ENCODE measurements around the gene RBMX2. TPM values are rescaled to one million over a fixed set of nuclear protein-coding genes. Genes with fewer than 3 reads are reported as not detected.
"Not testable (repeated sequence)": the region's sequence is repeated elsewhere in the genome, so short reads cannot be mapped to it uniquely, and the experiment has no call there.

RBMX2 gene
- polyA plus RNA-seq, 2 of the 4 experiments (the other 2 are of a cell fraction): 31.0 to 34.5 TPM

DNA sequence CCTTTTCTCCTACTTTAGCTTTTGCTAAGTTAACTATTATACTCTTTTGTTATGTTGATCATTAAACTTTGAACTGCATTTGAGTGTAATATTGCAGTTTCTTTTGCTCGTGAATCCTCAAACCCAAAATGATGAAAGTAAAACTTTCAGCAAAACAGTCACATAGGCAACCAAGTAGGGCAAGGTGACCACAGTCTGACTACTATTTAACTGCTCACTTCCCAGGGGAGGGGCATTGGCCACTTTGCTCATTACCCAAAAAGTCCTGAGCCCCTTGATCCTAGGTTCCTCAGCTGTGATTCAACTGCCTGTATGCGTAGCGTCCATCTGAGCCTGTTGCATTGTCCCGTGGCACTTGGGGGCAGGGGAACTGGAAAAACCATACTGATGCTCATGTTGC is 17.0 kb downstream of the RBMX2 start:
- Histone ChIP-seq H3K4me1 (no peaks in the 10 kb centered on the region), H3K9me3 (no peaks in the 10 kb centered on the region), H3K27ac (no peak overlapping the region), H3K4me2 (no peak overlapping the region), H3K4me3 (no peak overlapping the region)
- no peak for FAIRE-seq
- DNase-seq (ENCODE audit: low read depth in 1 of 2, low spot score in 1 of 2): no peak
- no peak for ATAC-seq
- TF ChIP-seq NR3C1 (IDR thresholded peaks at IDR 0.05) (no peak), TP53 (CRISPR knock-in tag; IDR thresholded peaks at IDR 0.05) (no peak)
- TF ChIP-seq, protein P1, sequence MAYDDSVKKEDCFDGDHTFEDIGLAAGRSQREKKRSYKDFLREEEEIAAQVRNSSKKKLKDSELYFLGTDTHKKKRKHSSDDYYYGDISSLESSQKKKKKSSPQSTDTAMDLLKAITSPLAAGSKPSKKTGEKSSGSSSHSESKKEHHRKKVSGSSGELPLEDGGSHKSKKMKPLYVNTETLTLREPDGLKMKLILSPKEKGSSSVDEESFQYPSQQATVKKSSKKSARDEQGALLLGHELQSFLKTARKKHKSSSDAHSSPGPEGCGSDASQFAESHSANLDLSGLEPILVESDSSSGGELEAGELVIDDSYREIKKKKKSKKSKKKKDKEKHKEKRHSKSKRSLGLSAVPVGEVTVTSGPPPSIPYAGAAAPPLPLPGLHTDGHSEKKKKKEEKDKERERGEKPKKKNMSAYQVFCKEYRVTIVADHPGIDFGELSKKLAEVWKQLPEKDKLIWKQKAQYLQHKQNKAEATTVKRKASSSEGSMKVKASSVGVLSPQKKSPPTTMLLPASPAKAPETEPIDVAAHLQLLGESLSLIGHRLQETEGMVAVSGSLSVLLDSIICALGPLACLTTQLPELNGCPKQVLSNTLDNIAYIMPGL (CRISPR knock-in tag; IDR thresholded peaks at IDR 0.05; ENCODE audit: borderline replicate concordance): no peak
- POLR2A ChIA-PET: no interaction called here
- WGBS (ENCODE audit: missing lambda C conversion rate): 80% methylated on average over 4 of the region's 4 CpGs
- CTCF ChIA-PET: interaction anchor here (0.6 kb wide), 1 partner anchor 121 kb away, joined by 5 read pairs; no protein-coding TSS in a partner anchor

DNA sequence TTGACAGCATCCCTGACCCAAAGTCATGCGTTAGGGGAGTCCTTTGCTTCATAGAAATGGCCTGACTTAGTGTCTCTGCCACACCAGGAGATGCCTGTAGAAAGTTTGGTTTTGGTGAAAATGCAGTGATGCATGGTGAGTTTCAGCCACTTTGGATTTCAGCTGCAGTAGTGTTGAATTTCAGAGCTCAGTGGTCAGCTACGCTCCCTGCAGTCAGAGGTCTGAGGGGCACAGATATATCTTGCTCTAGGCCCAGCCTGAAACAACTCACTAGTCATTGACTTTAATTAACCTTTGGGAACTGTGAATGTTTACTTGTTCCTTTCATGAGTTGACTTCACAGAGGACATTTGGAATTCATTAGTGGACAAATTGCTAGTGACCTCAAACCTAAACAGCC is 17.5 kb downstream of the RBMX2 start:
- H3K4me1 ChIP-seq: no peaks in the 10 kb centered on the region
- ChIA-PET POLR2A (no interaction called here), CTCF (no interaction called here)
- WGBS (ENCODE audit: missing lambda C conversion rate): 73% methylated on average over 2 of the region's 2 CpGs
- H3K4me3 ChIP-seq: no peak overlapping the region
- ATAC-seq (no peak), FAIRE-seq (peak; percentile 46), DNase-seq (ENCODE audit: low read depth in 1 of 2, low spot score in 1 of 2) (no peak)
- no peak overlapping the region for H3K4me2 ChIP-seq
- H3K27ac ChIP-seq: no peak overlapping the region
- TF ChIP-seq, protein P2, sequence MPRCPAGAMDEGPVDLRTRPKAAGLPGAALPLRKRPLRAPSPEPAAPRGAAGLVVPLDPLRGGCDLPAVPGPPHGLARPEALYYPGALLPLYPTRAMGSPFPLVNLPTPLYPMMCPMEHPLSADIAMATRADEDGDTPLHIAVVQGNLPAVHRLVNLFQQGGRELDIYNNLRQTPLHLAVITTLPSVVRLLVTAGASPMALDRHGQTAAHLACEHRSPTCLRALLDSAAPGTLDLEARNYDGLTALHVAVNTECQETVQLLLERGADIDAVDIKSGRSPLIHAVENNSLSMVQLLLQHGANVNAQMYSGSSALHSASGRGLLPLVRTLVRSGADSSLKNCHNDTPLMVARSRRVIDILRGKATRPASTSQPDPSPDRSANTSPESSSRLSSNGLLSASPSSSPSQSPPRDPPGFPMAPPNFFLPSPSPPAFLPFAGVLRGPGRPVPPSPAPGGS (IDR thresholded peaks at IDR 0.05): no peak
- TF ChIP-seq RARB (CRISPR knock-in tag; IDR thresholded peaks at IDR 0.05) (no peak), NR3C1 (IDR thresholded peaks at IDR 0.05) (no peak)
- no peaks in the 10 kb centered on the region for H3K9me3 ChIP-seq

DNA sequence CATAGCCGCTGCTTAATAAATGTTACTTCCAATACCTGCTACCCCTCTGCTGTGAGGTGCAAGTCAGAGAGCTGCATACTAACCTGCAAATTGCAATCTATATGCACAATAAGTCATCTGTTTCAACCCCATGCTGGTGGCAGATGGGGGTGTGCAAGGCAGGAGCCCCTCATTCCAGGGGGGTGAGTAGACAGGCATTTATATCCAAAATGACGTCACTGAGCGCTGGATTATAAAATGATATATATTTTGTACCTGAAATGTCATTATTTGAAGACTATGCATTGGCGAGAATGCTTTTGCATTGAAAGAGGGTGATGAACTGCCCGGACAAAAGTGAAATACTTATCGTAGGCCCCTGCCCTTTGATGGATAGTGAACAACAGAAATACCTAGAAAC is 24.7 kb downstream of the RBMX2 start:
- no peak overlapping the region for H3K4me3 ChIP-seq
- ChIA-PET POLR2A (no interaction called here), CTCF (no interaction called here)
- ATAC-seq: no peak
- FAIRE-seq: no peak
- H3K4me1 ChIP-seq: no peaks in the 10 kb centered on the region
- no peak for DNase-seq (ENCODE audit: low read depth in 1 of 2, low spot score in 1 of 2)
- H3K9me3 ChIP-seq: no peaks in the 10 kb centered on the region
- H3K4me2 ChIP-seq: no peak overlapping the region
- no peak overlapping the region for H3K27ac ChIP-seq
- WGBS (ENCODE audit: missing lambda C conversion rate): 48% methylated on average over 6 of the region's 6 CpGs
- TF ChIP-seq PHF8 (IDR thresholded peaks at IDR 0.05; ENCODE audit: borderline replicate concordance, low read depth): no peak
- TF ChIP-seq, protein P3, sequence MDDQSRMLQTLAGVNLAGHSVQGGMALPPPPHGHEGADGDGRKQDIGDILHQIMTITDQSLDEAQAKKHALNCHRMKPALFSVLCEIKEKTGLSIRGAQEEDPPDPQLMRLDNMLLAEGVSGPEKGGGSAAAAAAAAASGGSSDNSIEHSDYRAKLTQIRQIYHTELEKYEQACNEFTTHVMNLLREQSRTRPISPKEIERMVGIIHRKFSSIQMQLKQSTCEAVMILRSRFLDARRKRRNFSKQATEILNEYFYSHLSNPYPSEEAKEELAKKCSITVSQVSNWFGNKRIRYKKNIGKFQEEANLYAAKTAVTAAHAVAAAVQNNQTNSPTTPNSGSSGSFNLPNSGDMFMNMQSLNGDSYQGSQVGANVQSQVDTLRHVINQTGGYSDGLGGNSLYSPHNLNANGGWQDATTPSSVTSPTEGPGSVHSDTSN (IDR thresholded peaks at IDR 0.05): no peak
- no peak for TF ChIP-seq SMC3 (IDR thresholded peaks at IDR 0.05)
- no peak for TF ChIP-seq ZFP36 (IDR thresholded peaks at IDR 0.05; ENCODE audit: borderline replicate concordance, partially characterized antibody)
- TF ChIP-seq KDM5A (IDR thresholded peaks at IDR 0.05): no peak
- TF ChIP-seq, protein P4, sequence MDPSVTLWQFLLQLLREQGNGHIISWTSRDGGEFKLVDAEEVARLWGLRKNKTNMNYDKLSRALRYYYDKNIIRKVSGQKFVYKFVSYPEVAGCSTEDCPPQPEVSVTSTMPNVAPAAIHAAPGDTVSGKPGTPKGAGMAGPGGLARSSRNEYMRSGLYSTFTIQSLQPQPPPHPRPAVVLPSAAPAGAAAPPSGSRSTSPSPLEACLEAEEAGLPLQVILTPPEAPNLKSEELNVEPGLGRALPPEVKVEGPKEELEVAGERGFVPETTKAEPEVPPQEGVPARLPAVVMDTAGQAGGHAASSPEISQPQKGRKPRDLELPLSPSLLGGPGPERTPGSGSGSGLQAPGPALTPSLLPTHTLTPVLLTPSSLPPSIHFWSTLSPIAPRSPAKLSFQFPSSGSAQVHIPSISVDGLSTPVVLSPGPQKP (IDR thresholded peaks at IDR 0.05; ENCODE audit: low read depth, low read length): no peak

DNA sequence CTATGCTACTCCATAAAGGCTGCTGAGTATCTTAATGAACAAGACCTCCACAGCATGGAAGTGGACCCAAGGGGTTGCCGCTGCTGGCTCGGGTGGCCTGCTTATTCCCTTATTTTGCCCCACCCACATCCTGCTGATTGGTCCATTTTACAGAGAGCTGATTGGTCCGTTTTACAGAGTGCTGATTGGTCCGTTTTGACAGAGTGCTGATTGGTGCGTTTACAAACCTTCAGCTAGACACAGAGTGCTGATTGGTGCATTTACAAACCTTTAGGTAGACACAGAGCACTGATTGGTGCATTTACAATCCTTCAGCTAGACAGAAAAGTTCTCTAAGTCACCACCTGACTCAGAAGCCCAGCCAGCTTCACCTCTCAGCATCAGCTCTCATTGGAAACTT is 27.4 kb downstream of the RBMX2 start:
- H3K4me3 ChIP-seq; DNase-seq (ENCODE audit: low read depth in 1 of 2, low spot score in 1 of 2); POLR2A ChIA-PET; H3K27ac ChIP-seq; FAIRE-seq; H3K9me3 ChIP-seq; CTCF ChIA-PET; ATAC-seq; H3K4me2 ChIP-seq; H3K4me1 ChIP-seq: not testable (repeated sequence)
- 37% methylated on average over 5 of the region's 5 CpGs for WGBS (ENCODE audit: missing lambda C conversion rate)

DNA sequence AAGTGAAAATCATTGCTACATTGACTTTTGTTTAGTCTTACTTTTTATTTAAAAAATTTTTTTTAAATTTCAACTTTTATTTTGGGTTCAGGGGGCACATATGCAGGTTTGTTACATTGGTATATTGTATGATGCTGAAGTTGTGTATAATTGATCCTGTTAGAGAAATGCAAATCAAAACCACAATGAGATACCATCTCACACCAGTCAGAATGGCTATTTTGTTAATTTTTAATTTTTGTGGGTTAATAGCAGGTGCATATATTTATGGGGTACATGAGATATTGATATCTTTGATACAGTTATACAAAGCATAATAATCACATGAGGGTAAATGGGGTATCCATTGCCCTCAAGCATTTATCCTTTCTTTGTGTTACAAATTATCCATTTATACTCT is 34.1 kb downstream of the RBMX2 start:
- ChIA-PET CTCF (no interaction called here), POLR2A (no interaction called here)
- DNase-seq (ENCODE audit: low read depth in 1 of 2, low spot score in 1 of 2): no peak
- no peak for FAIRE-seq
- peaks cover 12% of the 10 kb centered on the region; the same call in 1 of the 3 replicates for H3K9me3 ChIP-seq
- H3K4me3 ChIP-seq: no peak overlapping the region
- no peak overlapping the region for H3K4me2 ChIP-seq
- ATAC-seq: no peak
- TF ChIP-seq HEYL (CRISPR knock-in tag; IDR thresholded peaks at IDR 0.05) (no peak), CBX8 (IDR thresholded peaks at IDR 0.05) (no peak), MAFK (IDR thresholded peaks at IDR 0.05; ENCODE audit: partially characterized antibody) (no peak), ZNF302 (CRISPR knock-in tag; IDR thresholded peaks at IDR 0.05) (no peak), GATA3 (IDR thresholded peaks at IDR 0.05; ENCODE audit: borderline replicate concordance) (no peak), NR3C1 (IDR thresholded peaks at IDR 0.05) (no peak)
- no peaks in the 10 kb centered on the region for H3K4me1 ChIP-seq
- H3K27ac ChIP-seq: no peak overlapping the region

DNA sequence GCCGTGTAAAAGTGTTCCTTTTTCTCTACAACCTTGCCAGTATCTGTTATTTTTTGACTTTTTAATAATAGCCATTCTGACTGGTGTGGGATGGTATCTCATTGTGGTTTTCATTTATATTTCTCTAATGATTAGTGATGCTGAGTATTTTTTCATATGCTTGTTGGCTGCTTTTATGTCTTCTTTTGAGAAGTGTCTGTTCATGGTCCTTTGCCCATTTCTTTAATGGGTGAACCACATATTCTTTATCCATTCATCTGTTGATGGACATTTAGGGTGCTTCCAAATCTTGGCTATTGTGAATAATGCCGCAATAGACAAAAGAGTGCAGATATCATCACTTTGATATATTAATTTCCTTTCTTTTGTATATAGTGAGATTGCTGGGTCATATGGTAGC is 36.2 kb downstream of the RBMX2 start:
- peaks cover 12% of the 10 kb centered on the region; the same call in 1 of the 3 replicates for H3K9me3 ChIP-seq
- POLR2A ChIA-PET; CTCF ChIA-PET; H3K4me3 ChIP-seq; H3K27ac ChIP-seq; H3K4me2 ChIP-seq; DNase-seq (ENCODE audit: low read depth in 1 of 2, low spot score in 1 of 2); FAIRE-seq; ATAC-seq; H3K4me1 ChIP-seq: not testable (repeated sequence)
- WGBS (ENCODE audit: missing lambda C conversion rate): 5% methylated on average over 2 of the region's 2 CpGs
